K562 (cell line): ENCODE data around the gene RMND5A. TPM values are rescaled to one million over a fixed set of nuclear protein-coding genes. Genes with fewer than 3 reads are reported as not detected.

Experiments used
- ATAC-seq: fragments of 200-7000 bp; cut with Tn5 transposase; 3 replicates; pipeline ENCODE4 v1.9.1; 2020; ENCODE audit warnings: moderate library complexity
- BruUV-seq: library from RNA; stranded (reverse); fragments of 400-500 nt; replicated peaks from 2 replicates; lab custom pipeline; 2021; lab: Mats Ljungman, UMichigan
- CTCF ChIA-PET: fragments of 300-600 bp; formaldehyde crosslinking; extraction: SDS; loops from one replicate; lab custom pipeline; 2021; ENCODE audit warnings: low intra/inter-chr PET ratio; lab: Yijun Ruan, JAX
- POLR2A ChIA-PET: fragments of 300-600, 350-650 bp; sonication (Branson Sonifier 250); formaldehyde crosslinking; extraction: SDS; loops from one replicate; lab custom pipeline; 2021; ENCODE audit warnings: antibody characterized with exemption, inconsistent platforms; lab: Yijun Ruan, JAX
- DNase-seq, 4 experiments: peaks; one replicate each; pipeline versions ENCODE4 v3.0.0 to v3.0.0-alpha.2; 2011 to 2018; ENCODE audit warnings: low spot score in 3 of 4, mixed read lengths in 3 of 4; ENCODE audit errors: extremely low read depth in 1 of 4
- FAIRE-seq: peaks from 2 replicates; lab custom pipeline; 2011; peaks lifted over from hg19 to GRCh38; lab: Jason Lieb, UNC
- H2AFZ ChIP-seq: 2 replicates; pipeline ENCODE4 v1.6.0; 2011; ENCODE audit warnings: low read depth, low read length, control low read depth, inconsistent platforms
- H3K27ac ChIP-seq: fragments of 200-600 bp; 3 replicates; pipeline ENCODE4 v1.8.0; 2011; ENCODE audit warnings: low read depth, mild to moderate bottlenecking, control low read depth, inconsistent platforms, low read length, moderate library complexity, mixed read lengths; ENCODE audit errors: extremely low read depth
- H3K27me3 ChIP-seq, 2 experiments: fragments of 300-600 bp in 1 of 2; 2 replicates in 1 of 2; 3 replicates in 1 of 2; pipeline versions ENCODE4 v1.6.0 to v1.8.0; 2011; ENCODE audit warnings: inconsistent platforms in 2 of 2, low read length in 2 of 2, mild to moderate bottlenecking in 1 of 2, mixed read lengths in 1 of 2, moderate library complexity in 1 of 2; ENCODE audit not compliant: control insufficient read depth in 2 of 2, insufficient read depth in 2 of 2
- H3K36me3 ChIP-seq: fragments of 300-600 bp; 3 replicates; pipeline ENCODE4 v1.8.0; 2011; ENCODE audit warnings: mild to moderate bottlenecking, low read length, inconsistent platforms; ENCODE audit not compliant: control insufficient read depth, insufficient read depth
- H3K4me1 ChIP-seq, 2 experiments: fragments of 200-600 bp in 1 of 2; replicated peaks in 1 of 2; 2 replicates in 1 of 2; 3 replicates in 1 of 2; pipeline versions ENCODE4 v1.5.1 to v1.8.0; 2011; ENCODE audit warnings: inconsistent platforms in 2 of 2, low read length in 2 of 2, mild to moderate bottlenecking in 1 of 2, mixed read lengths in 1 of 2, moderate library complexity in 1 of 2; ENCODE audit not compliant: control insufficient read depth in 2 of 2, insufficient read depth in 2 of 2
- H3K4me2 ChIP-seq: 2 replicates; pipeline ENCODE4 v1.6.1; 2011; ENCODE audit warnings: low read length, control low read depth, inconsistent platforms, mixed read lengths; ENCODE audit not compliant: insufficient read depth
- H3K4me3 ChIP-seq: fragments of 200-600 bp; sonication (generic), shearing (Covaris generic); 2 replicates; pipeline ENCODE4 v1.5.1; 2016; ENCODE audit warnings: control low read depth, inconsistent platforms
- H3K79me2 ChIP-seq: fragments of 200-600 bp; 3 replicates; pipeline ENCODE4 v1.8.0; 2011; ENCODE audit warnings: low read length, inconsistent platforms; ENCODE audit not compliant: control insufficient read depth, insufficient read depth
- H3K9ac ChIP-seq, 2 experiments: 2 replicates each; pipeline versions ENCODE4 v1.6.0 to v1.6.1; 2011; ENCODE audit warnings: low read depth in 2 of 2, low read length in 2 of 2, control low read depth in 1 of 2, inconsistent platforms in 1 of 2, mild to moderate bottlenecking in 1 of 2, mixed read lengths in 1 of 2; ENCODE audit not compliant: insufficient read depth in 1 of 2
- H3K9me1 ChIP-seq: one replicate; pipeline ENCODE4 v1.6.0; 2011; ENCODE audit warnings: inconsistent platforms, mild to moderate bottlenecking, low read length, moderate library complexity; ENCODE audit not compliant: control insufficient read depth, insufficient read depth
- H3K9me3 ChIP-seq: replicated peaks from 2 replicates; pipeline ENCODE4 v1.5.1; 2011; ENCODE audit warnings: low read depth, low read length, inconsistent platforms; ENCODE audit not compliant: control insufficient read depth, insufficient read depth
- H4K20me1 ChIP-seq: replicated peaks from 2 replicates; pipeline ENCODE4 v1.6.1; 2011; ENCODE audit warnings: low read length, inconsistent platforms, mixed read lengths; ENCODE audit not compliant: control insufficient read depth, insufficient read depth
- BDP1 ChIP-seq: IDR thresholded peaks from 3 replicates; pipeline ENCODE4 v1.6.1; 2011; ENCODE audit not compliant: insufficient read length, insufficient read depth
- BRF1 ChIP-seq: IDR thresholded peaks from 3 replicates; pipeline ENCODE4 v1.6.1; 2011; ENCODE audit warnings: borderline replicate concordance, mild to moderate bottlenecking; ENCODE audit not compliant: insufficient read length; ENCODE audit errors: extremely low read depth
- CHD4 ChIP-seq: fragments of 200-600 bp; sonication (generic); IDR thresholded peaks from 3 replicates; pipeline ENCODE4 v1.6.1; 2012; ENCODE audit warnings: low read depth, mild to moderate bottlenecking, mixed read lengths, low read length, inconsistent platforms; ENCODE audit not compliant: insufficient read depth, insufficient replicate concordance, poor library complexity, severe bottlenecking
- E4F1 ChIP-seq: fragments of 250-450 bp; sonication (Bioruptor Pico); IDR thresholded peaks from 2 replicates; pipeline ENCODE4 v1.5.0; 2021; ENCODE audit warnings: mild to moderate bottlenecking, borderline replicate concordance
- HCFC1 ChIP-seq: IDR thresholded peaks from 2 replicates; pipeline ENCODE4 v1.6.1; 2012; ENCODE audit warnings: low read depth, low read length, improper control_type of control experiment
- KLF6 ChIP-seq: fragments of 250-450 bp; sonication (Bioruptor Pico); IDR thresholded peaks from 2 replicates; pipeline ENCODE4 v1.4.0; 2020; ENCODE audit warnings: mild to moderate bottlenecking, moderate library complexity, borderline replicate concordance
- MEIS2 ChIP-seq: fragments of 450-650 bp; IDR thresholded peaks from 2 replicates; pipeline ENCODE4 v1.6.1; 2014; ENCODE audit warnings: mild to moderate bottlenecking; ENCODE audit not compliant: partially characterized antibody
- NCOA6 ChIP-seq: fragments of 450-650 bp; IDR thresholded peaks from 2 replicates; pipeline ENCODE4 v1.6.1; 2017; ENCODE audit warnings: mild to moderate bottlenecking
- NFXL1 ChIP-seq: fragments of 450-650 bp; formaldehyde crosslinking; IDR thresholded peaks from 2 replicates; pipeline ENCODE4 v1.4.0; 2021; ENCODE audit warnings: mild to moderate bottlenecking
- POLR3A ChIP-seq: IDR thresholded peaks from 2 replicates; pipeline ENCODE4 v1.6.1; 2011; ENCODE audit warnings: borderline replicate concordance, mild to moderate bottlenecking, moderate library complexity; ENCODE audit not compliant: insufficient read length, insufficient read depth; ENCODE audit errors: extremely low read depth
- SRSF1 ChIP-seq: fragments of 200-400 bp; formaldehyde crosslinking; IDR thresholded peaks from 2 replicates; pipeline ENCODE4 v1.6.1; 2017; ENCODE audit warnings: mild to moderate bottlenecking, low read depth, low read length, moderate library complexity
- STAT5B ChIP-seq: fragments of 250-450 bp; sonication (Bioruptor Pico); IDR thresholded peaks from 2 replicates; pipeline ENCODE4 v1.8.0; 2021; ENCODE audit warnings: mild to moderate bottlenecking, inconsistent platforms
- TEAD1 ChIP-seq, 2 experiments: fragments of 450-650 bp in 1 of 2; sonication (generic) in 1 of 2; formaldehyde crosslinking; IDR thresholded peaks; 2 replicates each; pipeline versions ENCODE4 v1.4.0 to v1.8.0; 2020 to 2022; ENCODE audit warnings: mild to moderate bottlenecking in 2 of 2, missing genetic modification reagents in 1 of 2
- TFAP4 ChIP-seq: sonication (generic); formaldehyde crosslinking; IDR thresholded peaks from 2 replicates; pipeline ENCODE4 v1.8.0; 2022; ENCODE audit warnings: missing genetic modification reagents, mild to moderate bottlenecking, moderate library complexity, borderline replicate concordance
- TGIF2 ChIP-seq: sonication (generic); formaldehyde crosslinking; IDR thresholded peaks from 2 replicates; pipeline ENCODE4 v1.8.1; 2022; ENCODE audit warnings: mild to moderate bottlenecking, missing genetic modification reagents, moderate library complexity
- ZBED1 ChIP-seq: IDR thresholded peaks from 2 replicates; pipeline ENCODE4 v1.6.1; 2014
- ZC3H4 ChIP-seq: sonication (generic); formaldehyde crosslinking; IDR thresholded peaks from 2 replicates; pipeline ENCODE4 v1.9.0; 2021; ENCODE audit warnings: missing genetic modification reagents, borderline replicate concordance
- ZNF316 ChIP-seq: fragments of 450-650 bp; IDR thresholded peaks from 2 replicates; pipeline ENCODE4 v1.6.1; 2016
- ZNF77 ChIP-seq: fragments of 250-450 bp; sonication (Bioruptor Pico); IDR thresholded peaks from 2 replicates; pipeline ENCODE4 v1.5.0; 2020
- ZNF785 ChIP-seq: fragments of 250-450 bp; sonication (Bioruptor Pico); IDR thresholded peaks from 2 replicates; pipeline ENCODE4 v1.4.0; 2020; ENCODE audit warnings: mild to moderate bottlenecking
- in situ Hi-C: fragments of 300-500 bp; cut with MboI; formaldehyde crosslinking; loops from 4 replicates; pipeline ENCODE4 v1.15.0; 2018; ENCODE audit warnings: inconsistent platforms, mixed read lengths
- intact Hi-C: fragments of 100-400 bp; cut with micrococcal nuclease; formaldehyde crosslinking; loops from 2 replicates; pipeline ENCODE4 v1.14.2; 2022
- polyA plus RNA-seq, 8 experiments: library from polyadenylated mRNA; depleted of rRNA in 4 of 8; stranded (reverse) in 5 of 8; unstranded in 3 of 8; fragments of >200 nt; fragmentation: Nextera tagmentation in 2 of 8; fragmentation: Illumina TruSeq in 1 of 8; extraction: Ambion mirVana in 2 of 8; extraction: Trizol in 1 of 8; gene quantifications; 2 replicates each; pipeline versions ENCODE4 v1.2.1 to v1.2.3, GENCODE V29; 2011 to 2014; ENCODE audit warnings: inconsistent platforms in 1 of 8, missing spikeins in 1 of 8
- total RNA-seq, 7 experiments: library from RNA; depleted of rRNA in 6 of 7; stranded (reverse); fragments of >200 nt in 6 of 7; fragmentation: Illumina TruSeq in 2 of 7; extraction: Trizol in 2 of 7; gene quantifications; 2 replicates each; pipeline versions ENCODE4 v1.2.1 to v1.2.3, GENCODE V29; 2011 to 2021; ENCODE audit warnings: low replicate concordance in 1 of 7

The RMND5A gene
- total and polyA plus RNA-seq, 9 of the 15 experiments (the other 6 are each of a cell fraction or from before 2014, with no cell fraction given): 13.2 to 43.5 (median 34.1) TPM

GRCh38 chr2:86752934-86753333, 32.8 kb downstream of the RMND5A start (continued):
- TF ChIP-seq HCFC1 (no peak), TEAD1 (CRISPR knock-in tag; IDR thresholded peaks at IDR 0.05) (no peak), TGIF2 (CRISPR knock-in tag) (no peak), KLF6 (CRISPR knock-in tag) (no peak), ZNF316 (no peak), TFAP4 (CRISPR knock-in tag) (no peak), ZNF77 (no peak)

- Histone ChIP-seq H3K4me1 (no peaks in the 10 kb centered on the region), H4K20me1 (no peaks in the 10 kb centered on the region), H3K9me3 (no peaks in the 10 kb centered on the region), H3K4me3 (no peak overlapping the region), H3K4me2 (no peak overlapping the region), H3K79me2 (peaks cover 13% of the 10 kb centered on the region; the same call in 1 of the 3 replicates), H3K36me3 (peaks cover 50% of the 10 kb centered on the region), H3K27ac (no peak overlapping the region), H3K9me1 (no peaks in the 10 kb centered on the region), H3K9ac (no peak overlapping the region), H2AFZ (no peak overlapping the region), H3K27me3 (no peaks in the 10 kb centered on the region)
- in situ Hi-C loops (loop anchor here (10.0 to 25.0 kb wide), 2 partner anchors 49 to 309 kb away; no protein-coding TSS in a partner anchor), intact Hi-C loops (no loop called here)
- no TSS peak for BruUV-seq
- DNase-seq (no peak), FAIRE-seq (no peak), ATAC-seq (no peak)
- ChIA-PET POLR2A (interaction anchor here (0.6 to 1.6 kb wide), 2 partner anchors 10 to 21 kb away, joined by 3 to 4 read pairs; no protein-coding TSS in a partner anchor), CTCF (no interaction called here)
- TF ChIP-seq BRF1 (no peak), ZNF785 (CRISPR knock-in tag) (no peak), NCOA6 (no peak), CHD4 (no peak), POLR3A (no peak), ZC3H4 (CRISPR knock-in tag) (no peak), STAT5B (no peak), MEIS2 (no peak), SRSF1 (no peak), ZBED1 (no peak), NFXL1 (CRISPR knock-in tag) (no peak), BDP1 (no peak), E4F1 (CRISPR knock-in tag) (no peak)
Measured at GRCh38 chr2:86753606-86754005, 33.5 kb downstream of the RMND5A start.
